ENCODE results near the gene CNIH2. TPM values are rescaled to one million over a fixed set of nuclear protein-coding genes. Genes with fewer than 3 reads are reported as not detected.

Gene CNIH2
- polyA plus RNA-seq, 1 donor from 2014 or later = 47.9 TPM

- Histone ChIP-seq H3K9me2 (ENCODE audit: insufficient read depth, low read length) (no peaks in the 10 kb centered on the region), H4K20me1 (ENCODE audit: insufficient read depth) (no peaks in the 10 kb centered on the region), H3F3A (ENCODE audit: insufficient read depth, low read length, poor library complexity, severe bottlenecking) (no peaks in the 10 kb centered on the region), H3K79me2 (replicated peaks; ENCODE audit: insufficient read depth, low read length) (peaks cover 17% of the 10 kb centered on the region), H3K36me3 (ENCODE audit: insufficient read depth, low read length) (no peaks in the 10 kb centered on the region), H3K27ac (ENCODE audit: low read length) (peak overlapping the region; percentile 73), H3K27me3 (ENCODE audit: insufficient read depth, low read depth, low read length) (peaks cover 32% of the 10 kb centered on the region), H3K9ac (ENCODE audit: low read length) (peak overlapping the region; percentile 84), H3K4me3 (ENCODE audit: low read length) (peak overlapping the region; percentile 86), H3K9me3 (ENCODE audit: low read length) (no peaks in the 10 kb centered on the region), H3K4me2 (ENCODE audit: low read length) (peak overlapping the region; percentile 68), H2AFZ (ENCODE audit: low read depth, low read length) (no peak overlapping the region)
- TF ChIP-seq EP300 (conservative IDR thresholded peaks at IDR 0.05; ENCODE audit: poor library complexity, severe bottlenecking) (no peak), REST (IDR thresholded peaks at IDR 0.05; ENCODE audit: borderline replicate concordance) (peak; percentile 87), RAD21 (conservative IDR thresholded peaks at IDR 0.05) (peak; percentile 9), TAF1 (IDR thresholded peaks at IDR 0.05; ENCODE audit: low read depth) (no peak)
Measured at GRCh38 chr11:66289548-66290329, 11.8 kb downstream of the CNIH2 start.

DNA sequence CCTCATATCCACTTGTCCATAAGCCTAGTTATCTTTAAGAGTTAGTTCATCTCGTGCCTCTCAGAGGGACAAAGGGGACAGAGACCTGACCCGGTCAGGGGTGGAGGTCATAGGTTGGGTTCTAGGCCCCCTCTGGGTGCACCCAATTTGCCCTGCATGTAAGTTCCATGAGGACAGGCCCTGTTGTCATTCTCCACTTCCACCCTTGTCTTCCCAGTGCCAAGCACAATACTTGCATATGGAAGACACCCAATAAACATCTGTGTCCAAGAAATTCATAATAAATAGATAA is 12.3 kb downstream of the CNIH2 start:
- no peaks in the 10 kb centered on the region for H3K9me3 ChIP-seq (ENCODE audit: low read length)
- no peaks in the 10 kb centered on the region for H3K9me2 ChIP-seq (ENCODE audit: insufficient read depth, low read length)
- no peak overlapping the region for H3K27ac ChIP-seq (ENCODE audit: low read length)
- no peaks in the 10 kb centered on the region for H4K20me1 ChIP-seq (ENCODE audit: insufficient read depth)
- H3K9ac ChIP-seq (ENCODE audit: low read length) = peak overlapping the region; percentile 84
- peak overlapping the region; percentile 86 for H3K4me3 ChIP-seq (ENCODE audit: low read length)
- no peak for TF ChIP-seq REST (IDR thresholded peaks at IDR 0.05; ENCODE audit: borderline replicate concordance)
- TF ChIP-seq POLR2AphosphoS5 (IDR thresholded peaks at IDR 0.05) = no peak
- no peak for TF ChIP-seq EZH2 (IDR thresholded peaks at IDR 0.05; ENCODE audit: borderline replicate concordance, insufficient read depth, low read length, poor library complexity, severe bottlenecking)
- H3K4me2 ChIP-seq (ENCODE audit: low read length) = no peak overlapping the region
- peaks cover 17% of the 10 kb centered on the region for H3K79me2 ChIP-seq (replicated peaks; ENCODE audit: insufficient read depth, low read length)
- peaks cover 32% of the 10 kb centered on the region for H3K27me3 ChIP-seq (ENCODE audit: insufficient read depth, low read depth, low read length)
- H3F3A ChIP-seq (ENCODE audit: insufficient read depth, low read length, poor library complexity, severe bottlenecking) = no peaks in the 10 kb centered on the region
- H2AFZ ChIP-seq (ENCODE audit: low read depth, low read length) = no peak overlapping the region
- no peaks in the 10 kb centered on the region for H3K36me3 ChIP-seq (ENCODE audit: insufficient read depth, low read length)

Data from neural cell (in vitro differentiated cells).